ENCODE measurements around the gene KRTAP9-7.

Gene KRTAP9-7

DNA sequence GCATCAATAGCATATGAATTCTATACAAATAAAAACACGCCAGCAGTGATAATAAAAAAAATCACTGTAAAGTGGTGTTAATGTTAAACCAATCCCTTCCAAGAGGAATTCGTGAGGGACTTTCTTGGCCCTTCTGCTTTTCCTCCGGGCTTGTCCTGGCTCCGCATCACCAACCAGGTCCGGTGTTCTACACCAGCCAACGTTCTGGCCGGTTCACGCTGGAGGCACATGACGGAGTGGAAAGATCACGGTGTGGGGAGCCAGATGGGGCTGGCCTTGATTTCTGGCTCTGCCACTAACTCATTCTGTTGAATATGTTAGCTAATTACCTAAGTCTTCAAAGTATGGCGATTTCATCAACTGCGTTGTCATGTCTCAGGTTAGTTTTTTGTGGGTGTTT, 28.6 kb downstream of the KRTAP9-7 start:
- no peak overlapping the region for H3K4me3 ChIP-seq (ENCODE audit: low read depth, low read length)
- TF ChIP-seq, protein P1, sequence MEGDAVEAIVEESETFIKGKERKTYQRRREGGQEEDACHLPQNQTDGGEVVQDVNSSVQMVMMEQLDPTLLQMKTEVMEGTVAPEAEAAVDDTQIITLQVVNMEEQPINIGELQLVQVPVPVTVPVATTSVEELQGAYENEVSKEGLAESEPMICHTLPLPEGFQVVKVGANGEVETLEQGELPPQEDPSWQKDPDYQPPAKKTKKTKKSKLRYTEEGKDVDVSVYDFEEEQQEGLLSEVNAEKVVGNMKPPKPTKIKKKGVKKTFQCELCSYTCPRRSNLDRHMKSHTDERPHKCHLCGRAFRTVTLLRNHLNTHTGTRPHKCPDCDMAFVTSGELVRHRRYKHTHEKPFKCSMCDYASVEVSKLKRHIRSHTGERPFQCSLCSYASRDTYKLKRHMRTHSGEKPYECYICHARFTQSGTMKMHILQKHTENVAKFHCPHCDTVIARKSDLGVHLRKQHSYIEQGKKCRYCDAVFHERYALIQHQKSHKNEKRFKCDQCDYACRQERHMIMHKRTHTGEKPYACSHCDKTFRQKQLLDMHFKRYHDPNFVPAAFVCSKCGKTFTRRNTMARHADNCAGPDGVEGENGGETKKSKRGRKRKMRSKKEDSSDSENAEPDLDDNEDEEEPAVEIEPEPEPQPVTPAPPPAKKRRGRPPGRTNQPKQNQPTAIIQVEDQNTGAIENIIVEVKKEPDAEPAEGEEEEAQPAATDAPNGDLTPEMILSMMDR (IDR thresholded peaks at IDR 0.05; ENCODE audit: low read depth, low read length) = no peak

- no peak overlapping the region for H3K4me3 ChIP-seq (ENCODE audit: low read depth, low read length)
- TF ChIP-seq, protein P1 (IDR thresholded peaks at IDR 0.05; ENCODE audit: low read depth, low read length) = no peak
These were observed 32.1 kb downstream of the KRTAP9-7 start for GRCh38 chr17:41307647-41308046.

DNA sequence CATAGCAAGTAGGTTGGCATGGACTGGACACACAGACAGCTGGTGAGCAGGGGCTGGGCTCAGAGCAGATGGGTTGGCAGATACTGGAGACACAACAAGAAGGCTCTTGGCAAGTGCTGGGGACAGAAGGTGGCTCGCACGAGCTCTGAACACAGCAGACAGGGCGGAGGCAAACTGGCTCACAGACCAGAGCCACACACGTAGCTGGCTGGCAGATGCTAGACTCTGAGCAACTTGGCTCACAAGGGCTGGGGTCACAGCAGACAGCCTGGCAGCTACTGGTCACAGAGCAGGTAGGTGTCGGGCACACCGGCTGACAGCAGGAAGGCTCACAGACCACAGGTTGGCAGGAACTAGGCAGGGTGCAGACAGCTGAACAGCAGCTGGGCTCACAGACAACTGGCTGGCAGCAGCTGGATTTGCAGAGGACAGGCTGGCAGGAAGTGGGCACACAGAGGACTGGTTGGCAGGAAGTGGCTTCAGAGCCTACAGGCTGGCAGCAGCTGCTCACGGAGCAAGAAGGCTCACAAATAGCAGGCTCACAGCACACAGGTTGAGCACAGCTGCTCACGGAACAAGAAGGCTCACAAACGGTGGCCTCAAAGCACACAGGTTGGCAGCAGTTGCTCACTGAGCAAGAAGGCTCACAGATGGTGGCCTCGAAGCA, 32.9 kb downstream of the KRTAP9-7 start:
- TF ChIP-seq, protein P1 (IDR thresholded peaks at IDR 0.05; ENCODE audit: low read depth, low read length) = no peak
- H3K4me3 ChIP-seq (ENCODE audit: low read depth, low read length) = no peak overlapping the region

DNA sequence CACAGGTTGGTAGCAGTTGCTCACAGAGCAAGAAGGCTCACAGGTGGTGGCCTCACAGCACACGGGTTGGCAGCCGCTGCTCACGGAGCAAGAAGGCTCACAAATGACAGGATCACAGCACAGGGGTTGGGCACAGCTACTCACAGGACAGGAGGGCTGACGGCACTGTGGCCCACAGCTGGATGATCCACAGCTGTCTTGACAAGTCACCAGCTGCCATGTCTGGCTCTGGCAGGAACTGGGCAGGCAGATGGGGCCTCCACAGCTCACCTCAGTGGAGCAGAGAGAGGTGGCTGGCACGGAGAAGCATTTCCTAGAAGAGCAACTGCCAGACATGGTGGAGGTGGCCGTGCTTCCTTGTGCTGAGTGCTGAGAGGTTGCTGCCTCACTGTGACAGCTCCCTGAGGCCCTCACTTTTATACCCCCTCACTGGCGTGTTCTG, 33.4 kb downstream of the KRTAP9-7 start, which contains the start of gene KRTAP16-1:
KRTAP16-1 (minus strand) TSS at position 392 of the 442 bp plus-strand sequence; CDS start at position 336, 56 bp downstream.
- no peak within 1 kb of the TSS for H3K4me3 ChIP-seq (ENCODE audit: low read depth, low read length)
- TF ChIP-seq, protein P1 (IDR thresholded peaks at IDR 0.05; ENCODE audit: low read depth, low read length) = no peak

GRCh38 chr17:41311111-41311510, 35.6 kb downstream of the KRTAP9-7 start:
- TF ChIP-seq, protein P1 (IDR thresholded peaks at IDR 0.05; ENCODE audit: low read depth, low read length) = no peak
- no peak overlapping the region for H3K4me3 ChIP-seq (ENCODE audit: low read depth, low read length)

- H3K4me3 ChIP-seq (ENCODE audit: low read depth, low read length) = no peak within 1 kb of the TSS
- TF ChIP-seq, protein P1 (IDR thresholded peaks at IDR 0.05; ENCODE audit: low read depth, low read length) = no peak
These were observed 39.8 kb downstream of the KRTAP9-7 start, which contains the start of gene KRTAP17-1 for GRCh38 chr17:41315204-41315794. Gene KRTAP17-1, minus strand, starts transcription at chr17:41315710. Its CDS starts 60 bp downstream, at chr17:41315650.

- no peak overlapping the region for H3K4me3 ChIP-seq (ENCODE audit: low read depth, low read length)
- TF ChIP-seq, protein P1 (IDR thresholded peaks at IDR 0.05; ENCODE audit: low read depth, low read length) = no peak
These were observed 40.4 kb downstream of the KRTAP9-7 start for GRCh38 chr17:41315814-41316445.

Measured in WI38 (cell line).